Loucy (cell line): ENCODE measurements around the gene SAP30BP.

Experiments used
- H2AFZ ChIP-seq: fragments of 200-600 bp; sonication (generic); 2 replicates; pipeline ENCODE4 v1.6.0; 2016; ENCODE audit warnings: antibody characterized with exemption, mild to moderate bottlenecking, low read length, moderate library complexity
- H3F3A ChIP-seq: fragments of 200-600 bp; 2 replicates; pipeline ENCODE4 v1.6.0; 2016; ENCODE audit warnings: antibody characterized with exemption, low read depth, mild to moderate bottlenecking
- H3K27me3 ChIP-seq: fragments of 200-600 bp; sonication (generic); 2 replicates; pipeline ENCODE4 v1.6.1; 2014; ENCODE audit warnings: low read length, mild to moderate bottlenecking; ENCODE audit not compliant: insufficient read depth, poor library complexity, severe bottlenecking
- H3K36me3 ChIP-seq: fragments of 200-600 bp; sonication (generic); 2 replicates; pipeline ENCODE4 v1.6.1; 2016; ENCODE audit warnings: low read length; ENCODE audit not compliant: insufficient read depth
- H3K4me1 ChIP-seq: fragments of 200-600 bp; sonication (generic); 2 replicates; pipeline ENCODE4 v1.5.1; 2014; ENCODE audit warnings: low read length, mild to moderate bottlenecking; ENCODE audit not compliant: insufficient read depth, poor library complexity, severe bottlenecking
- H3K4me2 ChIP-seq: fragments of 200-600 bp; sonication (generic); 2 replicates; pipeline ENCODE4 v1.6.0; 2014; ENCODE audit warnings: antibody characterized with exemption, low read length, low read depth, mild to moderate bottlenecking; ENCODE audit not compliant: poor library complexity, severe bottlenecking
- H3K4me3 ChIP-seq: fragments of 200-600 bp; sonication (generic); 2 replicates; pipeline ENCODE4 v1.5.1; 2014; ENCODE audit warnings: low read length, mild to moderate bottlenecking, mixed read lengths; ENCODE audit not compliant: poor library complexity, severe bottlenecking
- H3K79me2 ChIP-seq: fragments of 200-600 bp; sonication (generic); 2 replicates; pipeline ENCODE4 v1.6.1; 2014; ENCODE audit warnings: low read length; ENCODE audit not compliant: insufficient read depth
- H3K9ac ChIP-seq: fragments of 200-600 bp; sonication (generic); 2 replicates; pipeline ENCODE4 v1.6.0; 2014; ENCODE audit warnings: mild to moderate bottlenecking, low read depth, low read length, moderate library complexity; ENCODE audit not compliant: poor library complexity, severe bottlenecking
- H3K9me2 ChIP-seq: fragments of 200-600 bp; sonication (generic); replicated peaks from 2 replicates; pipeline ENCODE4 v1.6.1; 2016; ENCODE audit warnings: low read depth, low read length, mixed read lengths
- H3K9me3 ChIP-seq: fragments of 200-600 bp; sonication (generic); 2 replicates; pipeline ENCODE4 v1.6.1; 2014; ENCODE audit warnings: mild to moderate bottlenecking, antibody characterized with exemption, low read length, low read depth; ENCODE audit not compliant: insufficient read depth
- H4K20me1 ChIP-seq: fragments of 200-600 bp; sonication (generic); 2 replicates; pipeline ENCODE4 v1.6.0; 2014; ENCODE audit warnings: antibody characterized with exemption, low read length, mild to moderate bottlenecking; ENCODE audit not compliant: insufficient read depth, poor library complexity, severe bottlenecking
- EZH2phosphoT487 ChIP-seq: fragments of 200-600 bp; IDR thresholded peaks from 2 replicates; pipeline ENCODE4 v1.6.1; 2018; ENCODE audit warnings: antibody characterized with exemption, mild to moderate bottlenecking, moderate library complexity, borderline replicate concordance
- TF ChIP-seq, protein P1 (sequence below): fragments of 200-600 bp; sonication (generic); conservative IDR thresholded peaks from 2 replicates; pipeline ENCODE4 v1.5.1; 2014; ENCODE audit warnings: mild to moderate bottlenecking, antibody characterized with exemption, low read length

Gene SAP30BP

DNA sequence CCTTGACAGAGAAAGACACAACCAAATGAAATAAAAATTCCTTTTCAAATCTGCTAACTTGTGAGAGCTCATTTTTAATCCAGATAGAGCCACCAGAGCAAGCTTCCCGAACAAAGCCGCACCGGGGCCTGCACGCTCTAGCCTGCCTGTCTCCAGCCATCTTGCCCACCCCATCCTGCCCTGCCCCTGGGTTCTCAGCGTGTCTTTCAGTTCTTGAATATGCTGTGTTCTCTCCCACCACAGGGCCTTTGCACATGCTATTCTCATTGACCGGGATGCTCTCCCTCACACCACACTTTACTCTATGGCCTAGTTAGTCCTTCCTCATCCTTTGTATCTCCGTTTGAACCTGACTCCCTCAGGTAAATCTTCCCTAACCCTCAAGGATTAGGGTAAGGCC lies 19.2 kb upstream of the SAP30BP start:
- TF ChIP-seq, protein P1, sequence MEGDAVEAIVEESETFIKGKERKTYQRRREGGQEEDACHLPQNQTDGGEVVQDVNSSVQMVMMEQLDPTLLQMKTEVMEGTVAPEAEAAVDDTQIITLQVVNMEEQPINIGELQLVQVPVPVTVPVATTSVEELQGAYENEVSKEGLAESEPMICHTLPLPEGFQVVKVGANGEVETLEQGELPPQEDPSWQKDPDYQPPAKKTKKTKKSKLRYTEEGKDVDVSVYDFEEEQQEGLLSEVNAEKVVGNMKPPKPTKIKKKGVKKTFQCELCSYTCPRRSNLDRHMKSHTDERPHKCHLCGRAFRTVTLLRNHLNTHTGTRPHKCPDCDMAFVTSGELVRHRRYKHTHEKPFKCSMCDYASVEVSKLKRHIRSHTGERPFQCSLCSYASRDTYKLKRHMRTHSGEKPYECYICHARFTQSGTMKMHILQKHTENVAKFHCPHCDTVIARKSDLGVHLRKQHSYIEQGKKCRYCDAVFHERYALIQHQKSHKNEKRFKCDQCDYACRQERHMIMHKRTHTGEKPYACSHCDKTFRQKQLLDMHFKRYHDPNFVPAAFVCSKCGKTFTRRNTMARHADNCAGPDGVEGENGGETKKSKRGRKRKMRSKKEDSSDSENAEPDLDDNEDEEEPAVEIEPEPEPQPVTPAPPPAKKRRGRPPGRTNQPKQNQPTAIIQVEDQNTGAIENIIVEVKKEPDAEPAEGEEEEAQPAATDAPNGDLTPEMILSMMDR = no peak
- TF ChIP-seq EZH2phosphoT487 = no peak
- H3K36me3 ChIP-seq = peaks cover 4% of the 10 kb centered on the region; the same call in 1 of the 2 replicates
- H3F3A ChIP-seq = no peaks in the 10 kb centered on the region
- H3K4me2 ChIP-seq = no peak overlapping the region
- H3K9me2 ChIP-seq = no peaks in the 10 kb centered on the region
- no peaks in the 10 kb centered on the region for H4K20me1 ChIP-seq
- no peaks in the 10 kb centered on the region for H3K27me3 ChIP-seq
- H3K9me3 ChIP-seq = no peaks in the 10 kb centered on the region
- H3K4me1 ChIP-seq = peaks cover 19% of the 10 kb centered on the region
- H2AFZ ChIP-seq = no peak overlapping the region
- H3K9ac ChIP-seq = no peak overlapping the region
- no peak overlapping the region for H3K4me3 ChIP-seq
- no peaks in the 10 kb centered on the region for H3K79me2 ChIP-seq

DNA sequence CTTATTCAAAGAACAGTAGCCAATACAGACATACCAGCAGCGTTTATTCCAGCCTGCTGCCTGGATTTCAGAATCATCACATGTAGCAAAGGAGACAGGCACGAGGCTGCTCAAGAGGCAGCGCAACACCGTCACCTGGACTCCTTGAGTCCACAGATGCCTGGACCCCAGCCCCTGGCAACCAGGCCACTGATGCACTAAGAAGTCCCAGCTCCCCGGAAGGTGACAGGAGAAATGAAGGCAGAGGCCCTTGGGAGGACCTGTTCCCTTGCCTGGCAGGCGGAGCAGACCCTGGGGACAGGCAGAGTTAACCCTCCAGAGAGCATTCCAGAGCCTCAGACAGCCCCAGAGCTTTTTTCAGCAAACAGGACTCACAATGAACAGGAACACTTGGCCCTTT lies 17.5 kb upstream of the SAP30BP start:
- no peak overlapping the region for H3K4me2 ChIP-seq
- no peaks in the 10 kb centered on the region for H3K79me2 ChIP-seq
- H3K9ac ChIP-seq = no peak overlapping the region
- H3K9me3 ChIP-seq = no peaks in the 10 kb centered on the region
- no peaks in the 10 kb centered on the region for H3K27me3 ChIP-seq
- no peak overlapping the region for H3K4me3 ChIP-seq
- no peaks in the 10 kb centered on the region for H3K9me2 ChIP-seq
- H3F3A ChIP-seq = no peaks in the 10 kb centered on the region
- peaks cover 4% of the 10 kb centered on the region; the same call in 1 of the 2 replicates for H3K36me3 ChIP-seq
- no peak overlapping the region for H2AFZ ChIP-seq
- TF ChIP-seq EZH2phosphoT487 = no peak
- TF ChIP-seq, protein P1 = no peak
- H3K4me1 ChIP-seq = peaks cover 25% of the 10 kb centered on the region
- no peaks in the 10 kb centered on the region for H4K20me1 ChIP-seq

DNA sequence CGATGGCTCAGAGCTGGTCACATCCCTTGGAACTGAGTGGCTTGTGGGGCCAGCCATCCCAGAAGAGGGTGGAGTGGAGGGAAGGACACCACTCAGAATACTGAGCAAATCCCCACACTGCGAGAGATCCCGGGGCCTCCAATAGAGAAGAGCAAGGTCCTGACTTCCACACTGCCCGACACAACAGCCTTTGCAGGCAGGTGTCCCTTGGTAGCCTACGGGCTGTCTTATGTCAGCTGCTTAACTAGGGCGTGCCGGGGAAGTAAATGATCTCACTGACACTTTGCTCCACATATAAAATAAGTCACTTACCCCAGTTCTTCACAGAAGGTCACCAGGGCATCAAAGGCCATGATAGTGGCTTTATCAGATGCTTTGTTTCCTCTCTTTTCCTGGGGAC lies 16.3 kb upstream of the SAP30BP start:
- H3K9ac ChIP-seq = no peak overlapping the region
- H3K9me2 ChIP-seq = no peaks in the 10 kb centered on the region
- H3K79me2 ChIP-seq = no peaks in the 10 kb centered on the region
- H3K4me3 ChIP-seq = no peak overlapping the region
- H3K9me3 ChIP-seq = no peaks in the 10 kb centered on the region
- no peaks in the 10 kb centered on the region for H3F3A ChIP-seq
- no peak overlapping the region for H2AFZ ChIP-seq
- TF ChIP-seq, protein P1 = no peak
- TF ChIP-seq EZH2phosphoT487 = no peak
- peaks cover 4% of the 10 kb centered on the region; the same call in 1 of the 2 replicates for H3K36me3 ChIP-seq
- H3K4me2 ChIP-seq = no peak overlapping the region
- H3K27me3 ChIP-seq = no peaks in the 10 kb centered on the region
- no peaks in the 10 kb centered on the region for H4K20me1 ChIP-seq
- H3K4me1 ChIP-seq = peaks cover 17% of the 10 kb centered on the region
